Fibroblast of the conjunctiva (primary cell): ENCODE results near the gene SERPINB7.

ENCODE experiments used
- DNase-seq: peaks from one replicate; pipeline ENCODE4 v3.0.0-alpha.2; 2010; ENCODE audit warnings: low read depth

The SERPINB7 gene

DNA sequence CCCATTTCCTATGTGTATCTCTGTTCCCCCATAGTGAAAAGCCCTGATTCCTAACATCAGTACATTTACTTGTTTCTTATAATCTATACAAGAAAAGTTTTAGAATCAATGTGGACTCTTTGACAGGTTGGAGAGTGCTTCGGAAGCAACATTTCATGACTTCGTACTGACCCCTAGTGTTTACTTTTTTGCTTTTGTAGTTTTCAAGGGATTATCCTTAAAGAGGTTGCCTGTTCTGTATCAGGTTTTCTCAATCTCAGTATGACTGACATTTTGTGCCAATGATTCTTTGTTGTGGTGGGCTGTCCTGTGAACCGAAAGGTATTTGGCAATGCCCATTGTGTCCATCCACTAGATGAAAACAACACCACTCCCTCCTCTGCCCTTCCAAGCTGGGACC is 69.0 kb downstream of the SERPINB7 start:
- DNase-seq, result peak; percentile 20

DNA sequence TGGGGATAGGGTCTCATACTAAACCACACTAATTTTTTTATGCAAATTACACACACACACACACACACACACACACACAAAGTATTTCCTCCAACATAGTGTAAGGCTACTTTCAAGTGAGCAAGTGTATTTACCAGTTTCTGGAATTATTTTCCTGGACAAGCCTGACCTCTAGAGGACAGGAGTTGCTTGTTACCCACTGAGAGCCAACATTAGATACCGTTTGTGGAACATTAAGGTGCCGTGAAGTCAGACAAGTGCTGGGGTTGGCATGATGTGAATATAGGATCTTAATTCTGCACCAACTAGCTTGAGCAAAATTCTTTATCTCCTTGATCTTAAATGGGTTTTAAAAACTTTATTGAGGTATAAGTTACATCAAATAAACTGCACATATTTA is 72.9 kb downstream of the SERPINB7 start:
- peak; percentile 47 for DNase-seq

DNA sequence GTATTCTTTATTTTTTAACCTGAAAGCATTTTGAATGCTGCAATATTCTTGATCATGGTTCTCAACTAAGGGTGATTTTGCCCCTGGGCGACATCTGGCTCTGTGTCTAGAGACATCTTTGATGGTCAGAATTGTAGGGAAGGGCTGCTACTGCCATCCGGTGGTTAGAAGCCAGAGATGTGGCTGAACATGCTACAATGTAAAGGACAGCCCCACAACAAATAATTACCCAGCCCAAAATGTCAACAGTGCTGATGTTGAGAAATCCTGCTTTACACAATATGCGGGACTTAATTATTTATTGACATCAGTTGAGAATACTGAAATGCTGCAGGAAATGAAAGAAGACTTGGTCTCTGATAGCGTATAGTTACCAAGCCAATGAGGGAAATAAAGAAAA is 74.8 kb downstream of the SERPINB7 start:
- no peak for DNase-seq

DNA sequence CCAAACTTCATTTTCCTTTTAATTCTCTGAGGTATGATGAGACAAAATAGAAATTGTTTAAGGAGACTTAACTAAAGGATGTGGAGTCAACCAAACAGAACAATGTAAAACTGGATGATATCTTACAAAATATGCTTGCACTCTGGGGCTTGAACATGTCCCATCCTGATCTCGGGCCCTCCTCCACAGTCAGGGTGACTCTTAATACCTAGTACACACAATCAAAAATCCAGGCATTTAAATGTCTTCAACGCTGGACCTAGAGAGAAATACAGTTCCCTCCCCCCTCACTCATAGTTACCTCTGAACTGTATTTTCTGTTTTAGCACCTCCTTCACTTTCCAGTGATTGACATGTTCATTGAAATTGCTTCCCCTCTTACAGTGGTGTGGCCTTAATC is 75.4 kb downstream of the SERPINB7 start:
- no peak for DNase-seq
